Left ventricle myocardium inferior (tissue), 1 donor: ENCODE data around the gene ITGBL1. TPM values are rescaled to one million over a fixed set of nuclear protein-coding genes. Genes with fewer than 3 reads are reported as not detected.

ENCODE experiments used
- DNase-seq: peaks from one replicate; pipeline ENCODE4 v3.0.0-alpha.2; 2020
- H3K27ac ChIP-seq: fragments of 200-600 bp; replicated peaks from 2 replicates; pipeline ENCODE4 v1.8.0; 2021
- H3K27me3 ChIP-seq: fragments of 200-600 bp; 2 replicates; pipeline ENCODE4 v1.8.0; 2021; ENCODE audit warnings: low read depth
- H3K36me3 ChIP-seq: fragments of 200-600 bp; 2 replicates; pipeline ENCODE4 v1.8.0; 2021
- H3K4me1 ChIP-seq: fragments of 200-600 bp; 2 replicates; pipeline ENCODE4 v1.8.0; 2021
- H3K4me3 ChIP-seq: fragments of 200-600 bp; 2 replicates; pipeline ENCODE4 v1.8.0; 2021; ENCODE audit warnings: mild to moderate bottlenecking, moderate library complexity
- H3K9me3 ChIP-seq: fragments of 200-600 bp; replicated peaks from 2 replicates; pipeline ENCODE4 v1.8.0; 2021
- intact Hi-C: fragments of 100-400 bp; cut with micrococcal nuclease; formaldehyde crosslinking; loops from one replicate; pipeline ENCODE4 v1.11.0; 2022
- total RNA-seq: library from RNA; stranded (reverse); fragmentation: NEBNext Ultra II Directional; extraction: Animal tissue kit (Norgen Biotek cat#: 25700); gene quantifications from one replicate; pipeline ENCODE4 v1.2.1, GENCODE V29; 2021
- TF ChIP-seq, protein P1 (sequence below): fragments of 200-600 bp; IDR thresholded peaks from 2 replicates; pipeline ENCODE4 v1.8.0; 2021; ENCODE audit warnings: antibody characterized with exemption, mild to moderate bottlenecking, borderline replicate concordance
- donor health status: DM: no; HTN: yes; CAD: no; lungs with severe emphysema.

Gene ITGBL1
- total RNA-seq, 1 donor from 2014 or later = 2.2 TPM

DNA sequence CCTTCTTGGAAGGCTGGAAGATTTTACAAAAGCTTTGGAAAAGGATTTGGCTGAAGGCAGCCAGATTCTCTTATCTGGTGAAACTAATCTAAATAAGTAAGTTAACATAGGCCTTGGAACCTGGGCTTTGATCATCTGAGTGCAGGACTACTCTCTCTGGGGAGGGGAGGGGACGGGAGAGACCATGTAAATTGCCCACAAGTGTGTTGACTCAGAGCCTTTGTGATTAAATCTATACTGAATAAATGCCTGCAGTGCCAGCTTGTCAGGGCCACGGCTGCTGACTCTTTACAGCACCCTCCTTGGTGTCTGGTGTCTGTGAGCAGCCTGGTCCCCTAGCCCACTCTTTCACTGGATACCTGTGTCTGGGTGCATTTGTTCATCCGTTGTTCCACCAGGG lies 251.4 kb downstream of the ITGBL1 start:
- H3K27ac ChIP-seq = no peak overlapping the region
- H3K9me3 ChIP-seq = no peaks in the 10 kb centered on the region
- H3K4me1 ChIP-seq = peaks cover 3% of the 10 kb centered on the region
- no peak for DNase-seq
- H3K36me3 ChIP-seq = no peaks in the 10 kb centered on the region
- intact Hi-C loops = no loop called here
- no peak overlapping the region for H3K4me3 ChIP-seq
- TF ChIP-seq, protein P1, sequence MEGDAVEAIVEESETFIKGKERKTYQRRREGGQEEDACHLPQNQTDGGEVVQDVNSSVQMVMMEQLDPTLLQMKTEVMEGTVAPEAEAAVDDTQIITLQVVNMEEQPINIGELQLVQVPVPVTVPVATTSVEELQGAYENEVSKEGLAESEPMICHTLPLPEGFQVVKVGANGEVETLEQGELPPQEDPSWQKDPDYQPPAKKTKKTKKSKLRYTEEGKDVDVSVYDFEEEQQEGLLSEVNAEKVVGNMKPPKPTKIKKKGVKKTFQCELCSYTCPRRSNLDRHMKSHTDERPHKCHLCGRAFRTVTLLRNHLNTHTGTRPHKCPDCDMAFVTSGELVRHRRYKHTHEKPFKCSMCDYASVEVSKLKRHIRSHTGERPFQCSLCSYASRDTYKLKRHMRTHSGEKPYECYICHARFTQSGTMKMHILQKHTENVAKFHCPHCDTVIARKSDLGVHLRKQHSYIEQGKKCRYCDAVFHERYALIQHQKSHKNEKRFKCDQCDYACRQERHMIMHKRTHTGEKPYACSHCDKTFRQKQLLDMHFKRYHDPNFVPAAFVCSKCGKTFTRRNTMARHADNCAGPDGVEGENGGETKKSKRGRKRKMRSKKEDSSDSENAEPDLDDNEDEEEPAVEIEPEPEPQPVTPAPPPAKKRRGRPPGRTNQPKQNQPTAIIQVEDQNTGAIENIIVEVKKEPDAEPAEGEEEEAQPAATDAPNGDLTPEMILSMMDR = no peak
- peaks cover 5% of the 10 kb centered on the region for H3K27me3 ChIP-seq

- no peak for DNase-seq
- Histone ChIP-seq H3K4me3 (no peak overlapping the region), H3K27me3 (peaks cover 5% of the 10 kb centered on the region), H3K27ac (no peak overlapping the region), H3K4me1 (no peaks in the 10 kb centered on the region), H3K36me3 (no peaks in the 10 kb centered on the region), H3K9me3 (no peaks in the 10 kb centered on the region)
- TF ChIP-seq, protein P1 = no peak
- intact Hi-C loops = no loop called here
Measured at GRCh38 chr13:101706651-101707050, 254.2 kb downstream of the ITGBL1 start.

DNA sequence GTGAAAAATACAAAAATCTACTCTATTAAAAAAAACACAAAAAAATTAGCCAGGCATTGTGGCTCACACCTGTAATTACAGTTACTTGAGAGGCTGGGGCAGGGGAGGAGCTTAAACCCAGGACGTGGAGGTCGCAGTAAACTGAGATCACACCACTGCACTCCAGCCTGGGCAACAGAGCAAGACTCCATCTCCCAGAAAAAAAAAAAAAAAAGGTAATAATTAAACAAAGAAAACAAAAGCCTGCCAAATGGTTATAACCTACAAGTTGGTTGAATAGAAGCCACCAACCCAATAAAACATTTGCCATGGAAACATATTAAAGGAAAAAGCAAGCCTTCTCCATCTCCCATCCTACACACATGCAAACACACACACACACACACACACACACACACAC lies 255.2 kb downstream of the ITGBL1 start:
- Histone ChIP-seq H3K36me3 (no peaks in the 10 kb centered on the region), H3K27me3 (peaks cover 5% of the 10 kb centered on the region), H3K4me3 (no peak overlapping the region), H3K9me3 (no peaks in the 10 kb centered on the region), H3K4me1 (no peaks in the 10 kb centered on the region), H3K27ac (no peak overlapping the region)
- intact Hi-C loops = no loop called here
- TF ChIP-seq, protein P1 = no peak
- DNase-seq = no peak

DNA sequence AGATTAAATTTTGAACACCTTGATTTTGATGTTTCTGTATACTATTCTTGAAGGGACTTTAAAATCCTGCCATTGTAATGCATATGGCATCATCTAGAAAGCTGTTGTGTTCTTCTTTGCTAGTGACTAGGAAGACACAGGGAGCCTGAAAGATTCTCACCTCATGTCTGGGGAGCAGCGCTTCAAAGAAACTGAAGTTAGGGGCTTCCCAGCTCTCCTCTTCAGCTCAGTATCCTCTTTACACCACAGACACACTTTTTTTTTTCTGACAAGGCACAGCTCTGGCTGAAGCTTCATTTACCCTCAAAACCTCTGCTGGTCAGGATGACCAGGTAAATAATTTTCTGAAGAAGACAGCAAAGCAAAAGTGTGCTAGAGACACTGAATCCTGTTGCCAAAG lies 255.6 kb downstream of the ITGBL1 start:
- H3K36me3 ChIP-seq = no peaks in the 10 kb centered on the region
- peaks cover 5% of the 10 kb centered on the region for H3K27me3 ChIP-seq
- no peak overlapping the region for H3K4me3 ChIP-seq
- TF ChIP-seq, protein P1 = no peak
- intact Hi-C loops = no loop called here
- no peaks in the 10 kb centered on the region for H3K9me3 ChIP-seq
- H3K4me1 ChIP-seq = no peaks in the 10 kb centered on the region
- no peak for DNase-seq
- no peak overlapping the region for H3K27ac ChIP-seq

DNA sequence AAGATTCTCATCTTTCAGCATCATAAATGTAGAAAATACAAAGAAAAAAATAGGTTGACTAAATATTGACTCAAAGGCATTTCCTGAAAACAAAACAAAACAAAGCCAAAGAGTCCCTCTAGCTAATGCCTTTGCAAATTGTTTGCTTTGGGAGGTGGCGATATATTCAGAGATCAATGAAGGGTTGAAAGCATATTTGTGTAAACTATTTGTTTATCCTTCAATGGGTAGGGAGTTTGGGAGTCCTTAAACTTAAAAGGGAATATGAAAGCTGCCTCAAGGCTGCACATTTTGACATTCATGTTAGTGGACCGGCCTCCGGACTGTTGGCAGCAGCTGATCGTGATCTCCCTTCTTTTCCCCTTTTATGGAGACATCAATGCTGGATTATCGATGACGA lies 257.5 kb downstream of the ITGBL1 start:
- H3K9me3 ChIP-seq = no peaks in the 10 kb centered on the region
- no peak for DNase-seq
- intact Hi-C loops = no loop called here
- H3K4me1 ChIP-seq = no peaks in the 10 kb centered on the region
- H3K27me3 ChIP-seq = peaks cover 5% of the 10 kb centered on the region
- TF ChIP-seq, protein P1 = no peak
- H3K4me3 ChIP-seq = no peak overlapping the region
- H3K36me3 ChIP-seq = no peaks in the 10 kb centered on the region
- no peak overlapping the region for H3K27ac ChIP-seq
